ENCODE results near the gene PTGDR.

PTGDR gene

DNA sequence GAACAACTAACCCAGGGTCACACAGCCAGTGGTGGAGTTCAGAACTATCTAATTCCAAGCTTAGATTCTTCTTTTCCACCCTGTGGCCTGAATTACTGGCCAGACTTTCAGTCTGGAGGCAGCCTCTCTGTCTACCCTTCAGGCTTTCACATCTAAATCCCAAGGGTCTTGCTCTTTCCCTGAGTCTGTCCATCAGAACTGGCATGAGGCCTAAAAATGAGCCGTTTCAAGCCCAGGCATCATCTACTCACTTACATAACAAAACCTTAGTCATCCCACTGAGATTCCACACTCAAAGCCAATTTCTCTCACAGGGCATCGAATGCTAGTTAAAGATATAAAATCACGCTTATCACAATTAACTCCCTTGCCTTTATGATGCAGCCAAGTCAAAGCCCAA lies 1.3 kb upstream of the PTGDR start:
- DNase-seq, result no peak

DNA sequence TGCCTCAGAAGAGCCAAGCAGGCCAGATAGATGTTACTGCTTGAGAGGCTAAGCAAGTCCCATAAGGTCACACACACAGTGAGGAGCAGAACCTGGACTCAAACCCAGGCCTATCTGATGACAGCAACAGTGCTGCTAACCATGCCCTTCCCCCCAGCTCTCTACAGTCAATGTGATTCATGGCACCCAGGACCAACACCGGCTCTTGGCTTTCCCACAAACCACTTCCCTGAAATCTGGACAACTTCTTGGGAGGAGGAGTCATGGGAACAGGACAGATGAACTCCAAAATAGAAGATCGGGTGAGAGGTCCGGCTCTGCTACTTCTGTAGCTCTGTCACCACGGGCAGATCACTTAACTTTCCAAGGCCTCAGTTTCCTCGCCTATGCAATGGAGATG lies 716 bp upstream of the PTGDR start:
- no peak for DNase-seq

DNA sequence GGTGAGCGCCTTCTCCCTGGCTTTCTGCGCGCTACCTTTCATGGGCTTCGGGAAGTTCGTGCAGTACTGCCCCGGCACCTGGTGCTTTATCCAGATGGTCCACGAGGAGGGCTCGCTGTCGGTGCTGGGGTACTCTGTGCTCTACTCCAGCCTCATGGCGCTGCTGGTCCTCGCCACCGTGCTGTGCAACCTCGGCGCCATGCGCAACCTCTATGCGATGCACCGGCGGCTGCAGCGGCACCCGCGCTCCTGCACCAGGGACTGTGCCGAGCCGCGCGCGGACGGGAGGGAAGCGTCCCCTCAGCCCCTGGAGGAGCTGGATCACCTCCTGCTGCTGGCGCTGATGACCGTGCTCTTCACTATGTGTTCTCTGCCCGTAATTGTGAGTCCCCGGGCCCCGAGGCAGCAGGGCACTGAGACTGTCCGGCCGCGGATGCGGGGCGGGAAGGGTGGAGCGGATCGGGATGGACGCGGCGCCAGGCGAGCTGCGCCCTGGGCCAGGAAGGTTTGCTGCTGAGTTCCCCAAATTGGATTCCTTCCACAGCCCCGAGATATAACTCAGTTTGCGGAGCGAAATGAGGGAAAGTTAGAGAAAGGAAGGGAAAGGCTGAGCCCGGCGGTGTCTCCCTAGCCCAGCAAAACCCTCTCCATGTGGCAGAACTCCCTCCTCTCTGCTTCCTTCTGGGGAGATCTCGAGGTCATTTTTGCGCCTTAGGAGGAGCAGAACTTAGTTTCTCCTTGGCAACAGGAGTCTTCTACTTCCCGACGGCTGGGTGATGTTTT lies 972 bp downstream of the PTGDR start:
- no peak for DNase-seq

DNA sequence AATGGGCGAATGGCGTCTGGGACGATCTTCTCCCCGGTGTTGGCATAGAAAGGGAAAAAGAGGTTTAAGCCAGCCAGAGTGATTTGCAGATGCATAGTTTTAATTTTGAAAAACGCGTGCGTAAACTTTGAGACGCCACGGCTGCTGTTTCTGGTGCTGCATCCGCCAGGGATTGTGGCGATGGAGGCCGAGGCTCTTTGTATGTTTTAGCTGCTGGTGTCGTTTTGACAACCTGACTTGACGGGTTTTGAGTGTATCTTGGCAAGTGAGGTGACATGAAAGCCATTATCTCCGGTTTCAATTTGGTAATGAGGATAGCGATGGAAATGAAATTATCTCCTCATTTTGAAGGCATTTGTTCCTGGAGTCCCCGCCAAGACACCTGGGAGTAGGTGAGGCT lies 1.6 kb downstream of the PTGDR start:
- DNase-seq, result no peak

DNA sequence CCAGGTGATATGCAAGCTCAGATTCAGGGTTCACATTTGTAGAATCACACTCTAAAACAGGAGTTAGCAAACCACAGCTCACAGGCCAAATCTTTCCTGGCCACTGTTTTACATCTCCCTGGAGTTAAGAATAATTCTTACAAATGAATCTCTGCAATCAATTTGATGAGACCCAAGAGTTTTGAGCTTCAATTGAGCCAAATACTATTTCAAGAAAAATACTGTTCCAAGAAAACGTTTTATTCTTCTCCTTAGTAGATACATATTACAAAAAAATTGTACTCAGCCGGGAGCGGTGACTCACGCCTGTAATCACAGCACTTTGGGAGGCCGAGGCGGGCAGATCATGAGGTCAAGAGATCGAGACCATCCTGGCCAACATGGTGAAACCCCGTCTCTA lies 2.5 kb downstream of the PTGDR start:
- no peak for DNase-seq

DNA sequence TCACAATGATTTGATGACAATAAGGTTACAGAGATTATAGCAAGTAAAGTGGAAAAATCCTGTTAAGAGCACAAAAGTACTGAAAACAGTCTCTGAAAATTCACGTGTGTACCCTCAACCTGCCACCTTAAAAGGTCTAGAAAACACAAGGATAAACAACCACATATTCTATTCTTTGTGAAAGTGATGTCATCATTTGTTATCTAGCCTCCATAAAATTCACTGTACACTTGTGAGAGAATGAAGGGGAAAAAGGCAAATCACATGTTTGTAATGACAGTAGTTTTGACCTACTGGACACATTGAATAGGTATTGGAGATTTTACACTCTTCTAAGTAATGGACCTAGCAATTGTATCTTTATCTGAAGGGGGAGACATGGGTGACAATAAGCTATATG lies 4.0 kb downstream of the PTGDR start:
- DNase-seq, result no peak

DNA sequence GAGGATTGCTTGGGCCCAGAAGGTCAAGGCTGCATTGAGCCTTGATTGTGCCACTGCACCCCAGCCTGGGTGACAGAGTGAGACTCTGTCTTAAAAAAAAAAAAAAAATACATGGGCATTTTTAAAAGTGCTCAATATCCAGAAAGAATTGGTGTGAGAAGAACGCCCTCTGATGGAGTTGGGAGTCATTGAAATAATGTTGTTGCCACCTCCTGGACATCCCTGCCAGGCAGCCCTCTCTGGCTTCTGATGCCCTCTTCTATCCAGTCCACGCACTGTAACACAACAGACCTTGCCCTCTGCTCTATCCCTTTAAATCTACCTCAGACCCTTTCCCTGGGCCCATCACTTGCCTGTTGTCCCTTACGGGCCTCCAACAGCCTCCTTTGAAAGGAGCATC lies 4.9 kb downstream of the PTGDR start:
- DNase-seq, result peak; percentile 24

DNA sequence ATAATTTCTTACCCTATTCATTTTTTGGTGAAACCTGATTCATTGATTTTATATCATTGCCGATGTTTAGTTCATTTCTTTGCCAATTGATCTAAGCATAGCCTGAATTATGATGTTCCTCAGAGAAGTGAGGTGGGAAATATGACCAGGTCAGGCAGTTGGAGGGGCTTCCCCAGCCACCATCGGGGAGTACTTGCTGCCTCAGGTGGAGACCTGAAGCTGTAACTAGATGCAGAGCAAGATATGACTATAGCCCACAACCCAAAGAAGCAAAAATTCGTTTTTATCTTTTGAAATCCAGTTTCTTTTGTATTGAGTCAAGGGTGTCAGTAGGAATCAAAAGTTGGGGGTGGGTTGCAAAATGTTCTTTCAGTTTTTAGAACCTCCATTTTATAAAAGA lies 7.9 kb downstream of the PTGDR start:
- DNase-seq, result no peak

DNA sequence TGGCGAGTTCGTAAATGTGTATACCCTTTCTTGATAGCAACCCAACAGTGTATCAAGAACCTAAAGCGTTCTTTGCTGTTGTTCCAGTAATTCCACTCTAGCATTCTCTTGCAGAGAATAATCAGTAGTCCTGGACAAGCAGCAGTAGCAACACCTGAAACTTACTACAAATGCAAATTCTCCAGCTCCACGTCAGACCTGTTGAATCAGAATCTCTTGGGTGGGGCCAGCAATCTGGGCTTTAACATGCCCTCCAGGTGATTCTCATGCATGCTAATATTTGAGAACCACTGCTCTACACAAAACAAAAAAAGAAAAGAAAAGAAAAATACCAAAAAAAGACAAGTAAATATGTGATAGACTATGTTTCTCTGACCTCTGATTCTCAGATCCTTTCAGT lies 10.1 kb downstream of the PTGDR start:
- DNase-seq, result no peak

DNA sequence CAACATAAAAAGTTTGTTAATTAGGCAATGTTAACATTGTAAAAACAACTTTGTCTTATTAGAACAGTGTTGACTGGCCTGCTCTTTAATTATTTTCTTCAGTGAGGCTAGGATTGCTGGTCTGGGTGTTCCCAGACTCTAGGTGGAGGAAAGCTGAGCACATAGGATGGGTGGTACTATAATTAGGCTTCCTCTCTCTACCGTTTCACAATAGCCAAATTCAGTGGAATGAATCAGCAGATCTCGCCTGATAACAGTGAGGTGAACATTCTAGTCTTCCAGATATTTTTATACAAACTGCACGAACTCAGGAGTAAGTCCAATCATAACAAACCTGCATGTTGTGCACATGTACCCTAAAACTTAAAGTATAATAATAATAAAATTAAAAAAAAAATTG lies 11.9 kb downstream of the PTGDR start:
- DNase-seq, result peak; percentile 39

DNA sequence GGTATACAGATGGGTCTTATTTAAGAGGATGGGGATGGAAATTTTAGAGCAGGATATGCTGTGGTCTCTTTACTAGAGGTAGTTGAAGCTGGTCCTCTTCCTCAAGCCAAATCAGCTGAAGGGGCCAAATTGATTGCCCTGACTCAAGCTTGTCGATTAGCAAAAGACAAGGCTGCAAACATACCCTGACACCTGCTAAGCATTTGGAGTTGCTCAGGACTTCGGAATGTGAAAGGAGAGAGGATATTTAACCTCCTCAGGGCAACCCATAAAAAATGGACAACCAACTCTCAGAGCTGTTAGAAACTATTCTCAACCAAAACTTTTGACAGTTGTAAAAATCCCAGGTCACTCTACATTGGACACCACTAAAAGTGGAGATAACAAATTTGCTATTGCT lies 15.6 kb downstream of the PTGDR start:
- no peak for DNase-seq

DNA sequence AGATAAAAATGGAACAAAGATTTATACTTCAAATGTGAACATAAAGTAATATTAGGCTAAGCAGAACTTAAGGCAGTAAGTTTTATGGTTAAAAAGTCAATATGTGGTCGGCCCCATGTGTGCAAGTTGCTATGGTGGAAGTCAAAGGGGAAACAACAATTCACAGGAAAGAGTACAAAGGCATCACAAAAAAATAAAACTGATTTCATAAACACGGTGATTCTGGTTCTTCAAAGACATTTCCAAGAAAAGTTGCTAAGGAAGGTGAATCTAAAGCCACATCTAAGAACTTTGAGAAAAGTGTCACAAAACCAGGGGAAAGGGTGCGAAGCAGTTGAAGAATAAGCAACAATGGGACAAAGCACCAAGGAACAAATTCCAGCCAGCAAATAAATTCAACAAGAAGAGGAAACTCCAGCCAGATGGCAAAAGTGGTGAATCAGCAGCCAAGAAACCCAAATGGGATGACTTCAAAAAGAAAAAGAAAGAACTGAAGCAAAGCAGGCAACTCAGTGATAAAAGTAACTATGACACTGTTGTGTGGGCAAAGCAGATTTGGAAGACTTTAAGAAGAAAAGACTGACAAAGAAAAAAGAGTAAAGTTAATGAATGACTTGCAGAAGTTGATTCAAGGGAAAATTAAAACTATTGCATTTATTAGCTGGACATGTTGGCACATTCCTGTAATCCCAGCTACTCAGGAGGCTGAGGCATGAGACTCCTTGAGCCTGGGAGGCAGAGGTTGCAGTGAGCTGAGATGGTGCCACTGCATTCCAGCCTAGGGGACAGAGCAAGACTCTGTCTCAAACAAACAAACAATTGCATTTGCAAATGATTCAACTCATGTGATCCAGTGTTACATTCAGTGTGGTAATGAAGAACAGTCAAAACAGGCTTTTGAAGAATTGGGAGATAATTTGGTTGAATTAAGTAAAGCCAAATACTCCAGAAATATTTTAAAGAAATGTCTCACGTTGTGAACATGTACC lies 19.5 kb downstream of the PTGDR start:
- no peak for DNase-seq

DNA sequence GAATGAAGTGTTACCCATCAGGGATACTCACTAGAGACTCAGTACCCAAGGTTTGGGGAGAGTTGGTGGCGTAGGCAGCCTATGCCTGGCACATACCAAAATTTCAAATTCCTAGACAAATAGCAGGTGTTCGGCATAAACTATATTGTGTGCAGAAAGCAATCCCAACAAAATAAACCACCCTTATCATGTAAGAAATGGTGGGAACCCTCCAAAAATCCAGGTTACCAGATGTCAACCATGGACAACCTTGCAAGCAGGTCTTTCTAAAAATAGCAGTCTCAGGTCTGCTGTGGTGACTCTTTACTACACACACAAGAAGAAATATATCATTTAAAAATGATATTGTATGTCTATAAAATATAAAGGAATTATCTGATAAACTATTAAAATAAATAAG lies 28.9 kb downstream of the PTGDR start:
- no peak for DNase-seq

DNA sequence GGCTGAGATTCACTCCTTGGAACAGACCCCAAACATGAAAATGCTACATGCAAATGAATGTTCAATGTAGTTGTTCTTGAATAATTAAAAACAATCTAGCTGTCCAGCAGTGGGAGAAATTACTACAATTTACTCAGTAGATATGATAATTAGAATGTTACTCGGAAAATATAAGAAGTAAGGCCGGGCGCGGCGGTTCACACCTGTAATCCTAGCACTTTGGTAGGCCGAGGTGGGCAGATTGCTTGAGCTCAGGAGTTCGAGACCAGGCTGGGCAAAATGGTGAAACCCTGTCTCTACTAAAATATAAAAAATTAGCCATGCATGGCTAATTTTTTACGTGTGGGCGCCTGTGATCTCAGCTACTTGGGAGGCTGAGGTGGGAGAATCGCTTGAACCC lies 31.3 kb downstream of the PTGDR start:
- DNase-seq, result no peak

DNA sequence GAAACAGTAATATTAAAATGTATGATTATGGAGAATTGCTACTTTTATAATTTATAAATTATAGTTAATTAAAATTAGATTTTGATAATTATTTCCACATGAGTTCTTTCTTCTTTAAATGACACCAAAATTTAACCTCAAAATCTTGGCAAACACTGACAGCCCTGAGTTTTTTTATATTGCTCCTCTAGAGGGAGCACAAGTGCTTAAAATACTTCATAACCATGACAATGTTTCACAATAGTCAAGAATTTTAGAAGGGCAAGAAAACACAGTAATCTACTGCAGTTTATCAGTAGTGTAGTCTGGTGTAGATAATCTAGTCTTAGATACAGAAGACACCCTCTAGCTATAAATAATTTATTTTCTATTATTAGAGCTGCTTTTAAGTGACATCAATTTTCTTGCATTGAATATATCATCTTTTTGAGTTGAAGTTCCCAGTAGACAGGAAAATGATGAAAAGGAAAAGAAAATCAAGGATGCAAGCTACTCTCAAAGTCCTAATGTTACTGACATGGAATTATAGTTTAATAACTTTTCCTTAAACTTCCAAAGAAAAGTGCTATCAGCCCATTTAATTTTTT lies 32.3 kb downstream of the PTGDR start:
- DNase-seq, result peak; percentile 71

DNA sequence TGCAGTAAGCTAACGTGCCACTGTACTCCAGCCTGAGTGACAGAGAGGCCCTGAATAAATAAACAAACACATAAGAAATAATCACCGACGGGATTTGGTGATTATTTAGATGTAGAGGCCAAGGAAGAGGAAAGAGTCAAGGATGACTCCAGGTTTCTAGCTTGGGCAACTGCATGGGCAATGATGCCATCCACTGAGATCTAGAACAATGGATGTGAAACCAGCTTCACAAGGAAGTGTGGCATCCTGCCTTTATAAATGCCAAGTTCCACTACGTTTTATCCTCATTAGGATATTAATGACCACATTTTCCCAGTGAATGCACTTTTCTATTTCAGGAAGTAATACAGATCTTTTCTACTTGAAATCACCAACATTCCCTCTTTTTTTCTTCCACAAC lies 35.7 kb downstream of the PTGDR start:
- DNase-seq, result peak; percentile 70

DNA sequence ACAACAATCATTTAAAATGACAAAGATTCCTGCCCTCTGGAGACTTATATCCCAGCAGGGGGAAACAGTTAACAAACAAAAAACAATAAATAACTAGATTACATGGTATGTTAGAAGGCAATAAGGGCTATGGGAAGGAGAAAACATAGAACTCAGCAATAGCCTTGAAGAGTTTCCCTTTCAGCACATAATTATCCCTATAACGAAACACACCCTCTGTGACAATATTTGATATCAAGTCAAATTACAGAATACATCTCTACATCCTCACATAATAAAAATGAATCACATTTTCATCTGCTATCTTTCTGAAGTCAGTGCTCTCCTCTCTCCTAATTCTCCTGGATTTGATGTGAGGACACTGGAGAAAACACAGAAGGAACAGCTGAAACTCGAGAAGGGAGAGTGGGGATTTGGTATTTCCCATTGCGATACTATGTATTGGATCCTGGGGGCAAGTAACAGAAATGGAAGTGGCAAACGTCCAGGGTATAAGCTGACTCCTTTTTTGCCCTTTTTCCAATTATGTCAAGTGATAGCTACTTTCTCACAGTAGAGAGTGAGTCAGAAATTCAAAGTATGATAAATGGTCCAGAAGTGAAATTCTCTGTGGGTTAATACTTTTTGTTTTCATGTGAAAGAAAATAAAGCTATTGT lies 36.9 kb downstream of the PTGDR start:
- DNase-seq, result no peak

DNA sequence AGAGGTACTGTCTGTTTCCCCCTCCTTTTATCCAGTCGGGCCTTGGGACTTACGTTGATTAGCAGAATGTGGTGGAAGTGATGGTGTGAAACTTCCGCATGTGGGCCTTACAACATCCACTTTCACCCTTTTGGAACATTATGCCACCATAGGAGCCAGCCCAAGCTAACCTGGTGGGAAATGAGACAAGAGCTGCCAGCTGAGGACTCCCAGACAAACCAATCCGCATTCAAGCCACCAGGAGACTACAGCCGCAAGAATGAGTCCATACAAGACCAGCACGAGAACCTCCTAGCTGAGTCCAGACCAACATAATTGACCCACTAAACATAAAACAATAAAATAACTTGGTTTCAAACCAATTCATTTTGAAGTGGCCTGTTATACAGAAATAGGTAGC lies 37.5 kb downstream of the PTGDR start:
- no peak for DNase-seq

DNA sequence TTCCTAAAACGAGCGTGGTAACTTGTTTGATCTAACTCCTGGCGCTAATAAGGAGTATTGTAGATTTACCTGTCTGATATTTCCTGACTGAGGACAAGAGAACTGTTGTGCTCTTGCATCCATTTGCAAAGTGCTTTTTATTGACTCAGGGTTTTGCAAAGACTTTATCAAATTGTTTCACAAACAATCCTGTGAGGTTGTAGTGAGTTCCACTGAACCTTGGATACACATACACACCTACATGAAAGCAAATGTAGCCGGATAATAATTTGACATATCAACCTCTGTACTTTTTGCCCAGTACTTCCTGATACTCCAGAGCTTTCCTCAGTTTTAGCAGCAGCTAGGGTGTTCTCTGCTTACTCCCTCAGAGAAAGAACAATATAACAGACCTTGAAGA lies 39.9 kb downstream of the PTGDR start:
- DNase-seq, result no peak

DNA sequence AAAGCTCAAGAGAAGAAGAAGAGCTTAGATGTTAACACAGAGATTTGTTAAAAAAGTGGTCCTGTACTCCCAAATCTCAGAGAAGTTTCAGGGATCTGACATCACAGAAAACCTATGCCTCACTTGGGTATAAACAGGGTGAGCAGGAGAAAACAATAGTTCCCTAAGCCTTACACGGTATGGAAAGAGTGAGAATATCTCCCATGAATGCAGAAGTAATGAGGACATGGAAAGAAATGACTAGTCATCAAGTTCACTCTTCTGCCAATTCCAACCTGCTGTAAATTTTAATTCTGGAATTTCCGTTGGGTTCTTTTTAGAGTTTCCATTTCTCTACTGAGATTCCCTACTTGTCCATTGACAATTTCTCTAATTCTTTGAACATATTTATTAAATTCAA lies 40.4 kb downstream of the PTGDR start:
- peak; percentile 79 for DNase-seq

DNA sequence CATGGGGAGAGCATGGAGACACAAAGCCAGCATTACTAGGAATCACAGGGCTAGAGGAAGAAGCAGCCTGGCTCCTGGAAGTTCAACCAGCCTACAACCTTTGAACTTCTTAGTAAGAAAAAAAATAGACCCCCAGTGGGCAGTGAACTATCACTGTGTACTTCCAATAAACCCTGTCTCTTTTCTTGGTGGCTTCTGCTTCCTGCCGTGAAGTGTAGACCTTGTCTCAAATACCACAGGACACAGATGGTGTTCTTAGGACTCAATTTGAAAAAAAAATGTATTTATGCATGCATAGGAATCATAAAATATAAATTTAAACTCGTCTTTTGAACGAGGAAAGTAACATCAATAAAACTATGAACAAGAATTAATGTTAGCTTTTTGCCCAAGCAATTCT lies 43.0 kb downstream of the PTGDR start:
- no peak for DNase-seq

DNA sequence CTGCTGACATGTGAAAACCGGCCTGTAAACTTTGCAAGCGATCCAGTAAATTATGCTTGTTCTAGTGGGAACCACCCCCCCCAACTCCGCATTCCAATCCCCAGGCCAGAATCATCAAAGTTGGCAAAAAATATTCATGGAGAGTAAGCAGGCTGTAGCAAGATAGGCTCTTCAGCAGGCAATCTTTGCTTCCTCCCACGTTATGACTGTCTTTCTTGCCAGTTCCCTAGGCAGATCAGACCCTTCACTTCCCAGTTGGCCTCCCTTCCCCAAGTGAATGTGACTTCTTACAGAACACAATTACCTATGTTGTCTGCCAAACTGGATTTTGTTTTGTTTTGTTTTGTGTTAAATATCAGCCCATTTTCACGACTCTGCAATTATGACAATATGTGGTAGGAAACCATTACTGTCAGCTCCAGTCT lies 45.4 kb downstream of the PTGDR start:
- DNase-seq, result peak; percentile 81

DNA sequence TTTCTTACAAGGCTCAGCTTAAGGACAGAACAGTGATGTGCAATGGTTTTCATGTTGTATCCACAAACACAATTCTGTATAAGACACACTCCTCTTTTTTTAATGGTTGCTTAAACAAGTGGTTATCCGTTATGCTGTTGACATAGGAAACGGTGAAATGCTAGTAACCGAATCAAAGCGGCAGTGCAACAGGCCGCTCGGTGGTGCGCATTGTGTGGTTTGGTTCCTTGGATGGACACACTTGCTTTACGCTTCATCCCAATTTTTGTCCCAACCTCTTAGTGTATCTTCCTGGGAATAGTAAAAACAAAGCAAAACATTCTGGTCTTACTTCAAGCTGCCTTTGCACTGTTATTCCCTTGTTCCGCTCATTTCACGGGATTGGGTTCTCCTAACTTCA lies 46.0 kb downstream of the PTGDR start:
- peak; percentile 35 for DNase-seq
